HepG2 (cell line): ENCODE results near the gene TTLL6. TPM values are rescaled to one million over a fixed set of nuclear protein-coding genes. Genes with fewer than 3 reads are reported as not detected.

Source experiments
- CEBPZ ChIP-seq: IDR thresholded peaks from 2 replicates; pipeline ENCODE4 v1.6.1; 2012; ENCODE audit warnings: low read length, improper control_type of control experiment
- EP300 ChIP-seq, 3 experiments: sonication (generic) in 1 of 3; formaldehyde crosslinking in 1 of 3; IDR thresholded peaks; 2 replicates each; pipeline versions ENCODE4 v1.5.1 to v1.6.1; 2011 to 2020; ENCODE audit warnings: low read depth in 2 of 3, low read length in 2 of 3, borderline replicate concordance in 1 of 3, improper control_type of control experiment in 1 of 3, mild to moderate bottlenecking in 1 of 3, missing genetic modification reagents in 1 of 3, moderate library complexity in 1 of 3
- GABPA ChIP-seq, 2 experiments: IDR thresholded peaks; 2 replicates each; pipeline ENCODE4 v1.6.1; 2011 to 2016; ENCODE audit warnings: low read depth in 2 of 2, low read length in 1 of 2, missing biosample characterization in 1 of 2, missing genetic modification characterization in 1 of 2
- HES4 ChIP-seq: sonication (generic); formaldehyde crosslinking; IDR thresholded peaks from 2 replicates; pipeline ENCODE4 v1.9.0; 2021; ENCODE audit warnings: mild to moderate bottlenecking, missing genetic modification reagents, borderline replicate concordance
- HNRNPH1 ChIP-seq: fragments of 200-400 bp; formaldehyde crosslinking; optimal IDR thresholded peaks from 2 replicates; pipeline ENCODE3; 2017; ENCODE audit warnings: mild to moderate bottlenecking, low read depth, low read length
- KDM3A ChIP-seq: IDR thresholded peaks from 2 replicates; pipeline ENCODE4 v1.6.1; 2018; ENCODE audit warnings: low read depth, missing compliant biosample characterization
- KMT2B ChIP-seq: IDR thresholded peaks from 2 replicates; pipeline ENCODE4 v1.6.1; 2016; ENCODE audit warnings: missing genetic modification reagents, missing compliant biosample characterization
- NAIF1 ChIP-seq: sonication (generic); formaldehyde crosslinking; IDR thresholded peaks from 2 replicates; pipeline ENCODE4 v1.5.0; 2020; ENCODE audit warnings: mild to moderate bottlenecking, missing genetic modification reagents, borderline replicate concordance
- SATB2 ChIP-seq: sonication (generic); formaldehyde crosslinking; IDR thresholded peaks from 2 replicates; pipeline ENCODE4 v1.5.0; 2020; ENCODE audit warnings: missing genetic modification reagents
- SIN3B ChIP-seq: fragments of 150-350 bp; IDR thresholded peaks from 2 replicates; pipeline ENCODE4 v1.6.1; 2014; ENCODE audit warnings: low read length
- SMAD3 ChIP-seq: sonication (generic); formaldehyde crosslinking; IDR thresholded peaks from 2 replicates; pipeline ENCODE4 v1.4.0; 2020; ENCODE audit warnings: missing genetic modification reagents
- ZC3H4 ChIP-seq: sonication (generic); formaldehyde crosslinking; IDR thresholded peaks from 2 replicates; pipeline ENCODE4 v1.4.0; 2020; ENCODE audit warnings: missing genetic modification reagents, borderline replicate concordance
- ZGPAT ChIP-seq: IDR thresholded peaks from 2 replicates; pipeline ENCODE4 v1.6.1; 2016; ENCODE audit warnings: mild to moderate bottlenecking
- ZHX1 ChIP-seq: sonication (generic); formaldehyde crosslinking; IDR thresholded peaks from 2 replicates; pipeline ENCODE4 v1.8.1; 2022; ENCODE audit warnings: low read depth, mild to moderate bottlenecking, missing genetic modification reagents
- ZNF180 ChIP-seq: sonication (generic); formaldehyde crosslinking; IDR thresholded peaks from 2 replicates; pipeline ENCODE4 v1.4.0; 2020; ENCODE audit warnings: low read depth, missing genetic modification reagents, borderline replicate concordance
- ZNF550 ChIP-seq: sonication (generic); formaldehyde crosslinking; IDR thresholded peaks from 2 replicates; pipeline ENCODE4 v1.4.0; 2020; ENCODE audit warnings: mild to moderate bottlenecking, missing genetic modification reagents, borderline replicate concordance
- ZNF557 ChIP-seq: sonication (generic); formaldehyde crosslinking; IDR thresholded peaks from 2 replicates; pipeline ENCODE4 v1.4.0; 2020; ENCODE audit warnings: missing genetic modification reagents
- ZNF629 ChIP-seq: sonication (generic); formaldehyde crosslinking; conservative IDR thresholded peaks from 2 replicates; pipeline ENCODE4 v1.5.0; 2020; ENCODE audit warnings: missing genetic modification reagents
- ZNF660 ChIP-seq: sonication (generic); formaldehyde crosslinking; IDR thresholded peaks from 2 replicates; pipeline ENCODE4 v1.5.1; 2020; ENCODE audit warnings: mild to moderate bottlenecking, low read depth, missing genetic modification reagents, borderline replicate concordance
- ZNF691 ChIP-seq: sonication (generic); formaldehyde crosslinking; IDR thresholded peaks from 2 replicates; pipeline ENCODE4 v1.4.0; 2020; ENCODE audit warnings: missing genetic modification reagents, low read depth, mild to moderate bottlenecking, borderline replicate concordance
- polyA plus RNA-seq, 8 experiments: library from polyadenylated mRNA; depleted of rRNA in 3 of 8; stranded (reverse) in 7 of 8; unstranded in 1 of 8; fragments of >200 nt; fragmentation: Illumina TruSeq in 4 of 8; extraction: Trizol in 4 of 8; gene quantifications; 2 replicates each; pipeline versions ENCODE4 v1.2.1 to v1.2.3, GENCODE V29; 2011 to 2016; ENCODE audit warnings: low read depth in 4 of 8, missing spikeins in 1 of 8, mixed read lengths in 1 of 8; ENCODE audit not compliant: insufficient read depth in 1 of 8
- total RNA-seq, 5 experiments: library from RNA; depleted of rRNA; stranded (reverse); fragments of >200 nt; fragmentation: Illumina TruSeq; extraction: Trizol; gene quantifications; 2 replicates each; pipeline ENCODE4 v1.2.3, GENCODE V29; 2016; ENCODE audit warnings: low read depth in 1 of 5

TTLL6 gene
- total and polyA plus RNA-seq, 2 of the 13 experiments (the other 11 are each of a cell fraction or from before 2014, with no cell fraction given), result 0.04 to 0.08 TPM

- TF ChIP-seq ZNF691 (peak; percentile 12; the same call in 1 of the 2 replicates), CEBPZ (no peak), EP300 (IDR thresholded peaks at IDR 0.05; ENCODE audit: low read depth in 2 of 2, low read length in 2 of 2) (no peak), EP300 (CRISPR knock-in tag; IDR thresholded peaks at IDR 0.05; ENCODE audit: borderline replicate concordance) (no peak), KDM3A (CRISPR knock-in tag) (no peak; the same call in 1 of the 2 replicates), ZGPAT (no peak), ZHX1 (CRISPR knock-in tag) (peak; percentile 67; the same call in 1 of the 2 replicates), ZC3H4 (CRISPR knock-in tag) (no peak), HNRNPH1 (no peak), GABPA (IDR thresholded peaks at IDR 0.05; ENCODE audit: low read depth, low read length) (no peak), GABPA (CRISPR knock-in tag; IDR thresholded peaks at IDR 0.05; ENCODE audit: low read depth) (no peak), SMAD3 (CRISPR knock-in tag) (no peak), ZNF660 (CRISPR knock-in tag) (no peak), SIN3B (no peak), ZNF557 (CRISPR knock-in tag) (no peak), KMT2B (no peak), ZNF180 (CRISPR knock-in tag) (no peak), SATB2 (no peak), NAIF1 (CRISPR knock-in tag) (no peak), ZNF550 (CRISPR knock-in tag) (0 out of 2 replicates have a peak, but pooled peaks have one; percentile 63), HES4 (CRISPR knock-in tag) (peak; percentile 32; the same call in 1 of the 2 replicates), ZNF629 (CRISPR knock-in tag) (no peak)
These were observed at the start of gene TTLL6 (continued) for GRCh38 chr17:48816774-48817590.
